Measurements from ENCODE around the gene PTH2R.
"Not testable (repeated sequence)": the region's sequence is repeated elsewhere in the genome, so short reads cannot be mapped to it uniquely, and the experiment has no call there.

PTH2R gene

GRCh38 chr2:208489687-208490086 lies 83.1 kb downstream of the PTH2R start:
- no peak for DNase-seq

- DNase-seq, result no peak
Measured at GRCh38 chr2:208490492-208490891, 83.9 kb downstream of the PTH2R start.

GRCh38 chr2:208491641-208492040 lies 85.0 kb downstream of the PTH2R start:
- no peak for DNase-seq

GRCh38 chr2:208492069-208492468 lies 85.5 kb downstream of the PTH2R start:
- no peak for DNase-seq

GRCh38 chr2:208493186-208493585 lies 86.6 kb downstream of the PTH2R start:
- no peak for DNase-seq

- no peak for DNase-seq
Measured at GRCh38 chr2:208496129-208496528, 89.5 kb downstream of the PTH2R start.

GRCh38 chr2:208501206-208501605 lies 94.6 kb downstream of the PTH2R start:
- DNase-seq, result no peak

GRCh38 chr2:208502288-208502687 lies 95.7 kb downstream of the PTH2R start:
- no peak for DNase-seq

GRCh38 chr2:208505365-208505764 lies 98.8 kb downstream of the PTH2R start:
- not testable (repeated sequence) for DNase-seq

- DNase-seq, result no peak
Measured at GRCh38 chr2:208509586-208509985, 103.0 kb downstream of the PTH2R start.

GRCh38 chr2:208511016-208511415 lies 104.4 kb downstream of the PTH2R start:
- DNase-seq, result no peak

GRCh38 chr2:208511573-208511972 lies 105.0 kb downstream of the PTH2R start:
- DNase-seq, result no peak

GRCh38 chr2:208515099-208515498 lies 108.5 kb downstream of the PTH2R start:
- no peak for DNase-seq

GRCh38 chr2:208523069-208523468 lies 116.5 kb downstream of the PTH2R start:
- not testable (repeated sequence) for DNase-seq

GRCh38 chr2:208525165-208525564 lies 118.6 kb downstream of the PTH2R start:
- not testable (repeated sequence) for DNase-seq

- DNase-seq, result no peak
Measured at GRCh38 chr2:208529796-208530195, 123.2 kb downstream of the PTH2R start.

GRCh38 chr2:208531361-208531760 lies 124.8 kb downstream of the PTH2R start:
- no peak for DNase-seq

- not testable (repeated sequence) for DNase-seq
Measured at GRCh38 chr2:208535578-208535977, 129.0 kb downstream of the PTH2R start.

- no peak for DNase-seq
Measured at GRCh38 chr2:208541461-208541988, 134.9 kb downstream of the PTH2R start.

- DNase-seq, result no peak
Measured at GRCh38 chr2:208541989-208542464, 135.4 kb downstream of the PTH2R start.

- no peak for DNase-seq
Measured at GRCh38 chr2:208542465-208543041, 136.0 kb downstream of the PTH2R start.
